Trophoblast cell (in vitro differentiated cells and primary cell): ENCODE data around the gene PTGDR2.

Experiments
- DNase-seq, 2 donors: peaks; one replicate each; pipeline ENCODE4 v3.0.0-alpha.2; 2016
- H2AFZ ChIP-seq: 2 replicates; pipeline ENCODE4 v1.6.1; 2013; ENCODE audit warnings: low read length, moderate library complexity, mild to moderate bottlenecking; ENCODE audit not compliant: insufficient read depth, poor library complexity
- H2AK5ac ChIP-seq: 2 replicates; pipeline ENCODE4 v1.6.1; 2013; ENCODE audit warnings: mild to moderate bottlenecking, low read length
- H2BK120ac ChIP-seq: 2 replicates; pipeline ENCODE4 v1.6.1; 2013; ENCODE audit warnings: low read length, mild to moderate bottlenecking, moderate library complexity; ENCODE audit not compliant: insufficient read depth, poor library complexity
- H2BK12ac ChIP-seq: 2 replicates; pipeline ENCODE4 v1.6.1; 2013; ENCODE audit warnings: mild to moderate bottlenecking, low read length, moderate library complexity
- H2BK5ac ChIP-seq: 2 replicates; pipeline ENCODE4 v1.6.1; 2013; ENCODE audit warnings: low read length, low read depth, moderate library complexity, mild to moderate bottlenecking; ENCODE audit not compliant: poor library complexity
- H3K14ac ChIP-seq: 2 replicates; pipeline ENCODE4 v1.6.1; 2013; ENCODE audit warnings: mild to moderate bottlenecking, low read length
- H3K18ac ChIP-seq: 2 replicates; pipeline ENCODE4 v1.6.1; 2013; ENCODE audit warnings: mild to moderate bottlenecking, low read length
- H3K23ac ChIP-seq: 2 replicates; pipeline ENCODE4 v1.6.1; 2013; ENCODE audit warnings: low read length
- H3K27ac ChIP-seq: 2 replicates; pipeline ENCODE4 v1.5.1; 2013; ENCODE audit warnings: low read depth, mild to moderate bottlenecking, inconsistent platforms, low read length, moderate library complexity
- H3K27me3 ChIP-seq: 2 replicates; pipeline ENCODE4 v1.6.1; 2013; ENCODE audit warnings: inconsistent platforms, mild to moderate bottlenecking, low read length, moderate library complexity; ENCODE audit not compliant: insufficient read depth
- H3K36me3 ChIP-seq, 2 experiments: 1 replicate in 1 of 2; 2 replicates in 1 of 2; pipeline ENCODE4 v1.6.1; 2013; ENCODE audit warnings: low read length in 2 of 2, mild to moderate bottlenecking in 2 of 2, moderate library complexity in 1 of 2; ENCODE audit not compliant: insufficient read depth in 2 of 2, control insufficient read depth in 1 of 2
- H3K4ac ChIP-seq: 2 replicates; pipeline ENCODE4 v1.6.1; 2013; ENCODE audit warnings: low read depth, mild to moderate bottlenecking, low read length, moderate library complexity
- H3K4me1 ChIP-seq, 2 experiments: 1 replicate in 1 of 2; 2 replicates in 1 of 2; pipeline ENCODE4 v1.6.1; 2013; ENCODE audit warnings: low read length in 2 of 2, mild to moderate bottlenecking in 2 of 2, moderate library complexity in 1 of 2; ENCODE audit not compliant: insufficient read depth in 2 of 2, control insufficient read depth in 1 of 2
- H3K4me2 ChIP-seq: 2 replicates; pipeline ENCODE4 v1.6.1; 2013; ENCODE audit warnings: inconsistent platforms, mild to moderate bottlenecking, low read length, moderate library complexity
- H3K4me3 ChIP-seq: 2 replicates; pipeline ENCODE4 v1.5.1; 2013; ENCODE audit warnings: mild to moderate bottlenecking, low read depth, low read length, inconsistent platforms
- H3K79me1 ChIP-seq: one replicate; pipeline ENCODE4 v1.6.1; 2013; ENCODE audit warnings: low read length
- H3K79me2 ChIP-seq: 2 replicates; pipeline ENCODE4 v1.6.1; 2013; ENCODE audit warnings: low read length, mild to moderate bottlenecking; ENCODE audit not compliant: control insufficient read depth, insufficient read depth, poor library complexity
- H3K9ac ChIP-seq: 2 replicates; pipeline ENCODE4 v1.6.1; 2013; ENCODE audit warnings: mild to moderate bottlenecking, low read length
- H3K9me3 ChIP-seq: 2 replicates; pipeline ENCODE4 v1.6.1; 2013; ENCODE audit warnings: low read depth, mild to moderate bottlenecking, control low read depth, inconsistent platforms, low read length; ENCODE audit not compliant: insufficient read depth
- H4K12ac ChIP-seq: 2 replicates; pipeline ENCODE4 v1.6.1; 2013; ENCODE audit warnings: low read depth, mild to moderate bottlenecking, low read length, moderate library complexity
- H4K8ac ChIP-seq: 2 replicates; pipeline ENCODE4 v1.6.1; 2013; ENCODE audit warnings: low read depth, mild to moderate bottlenecking, low read length, moderate library complexity
- H4K91ac ChIP-seq: one replicate; pipeline ENCODE4 v1.6.1; 2013; ENCODE audit warnings: low read depth, mild to moderate bottlenecking, low read length, moderate library complexity
- WGBS: extraction: QIAGEN DNeasy Blood & Tissue Kit; methylation state at CpG from one replicate; pipeline ENCODE4 v1.1.7; 2013; ENCODE audit warnings: missing lambda C conversion rate; ENCODE audit not compliant: insufficient read length, insufficient coverage; ENCODE audit errors: extremely low coverage; 5-methylcytosine and 5-hydroxymethylcytosine counted together

PTGDR2 gene

DNA sequence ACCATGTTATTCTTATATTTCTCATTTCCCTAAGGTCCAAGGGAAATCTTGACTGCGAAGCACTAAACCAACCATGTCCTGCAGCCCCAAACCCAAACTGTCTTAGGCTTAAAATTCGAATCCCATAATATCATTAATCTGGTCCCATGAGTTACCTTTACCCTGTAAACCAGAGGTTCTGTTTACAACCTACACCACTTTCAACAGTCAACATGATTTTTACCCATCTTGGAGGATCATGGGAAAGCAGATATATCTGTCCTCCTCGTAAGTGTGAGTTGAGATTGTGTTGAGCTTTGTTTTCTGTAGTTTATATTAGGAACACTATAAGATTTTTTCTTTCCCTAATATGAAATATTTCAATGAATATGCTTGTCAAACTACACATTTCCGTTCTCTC is 44.2 kb upstream of the PTGDR2 start:
- H3K14ac ChIP-seq, result no peak overlapping the region

DNA sequence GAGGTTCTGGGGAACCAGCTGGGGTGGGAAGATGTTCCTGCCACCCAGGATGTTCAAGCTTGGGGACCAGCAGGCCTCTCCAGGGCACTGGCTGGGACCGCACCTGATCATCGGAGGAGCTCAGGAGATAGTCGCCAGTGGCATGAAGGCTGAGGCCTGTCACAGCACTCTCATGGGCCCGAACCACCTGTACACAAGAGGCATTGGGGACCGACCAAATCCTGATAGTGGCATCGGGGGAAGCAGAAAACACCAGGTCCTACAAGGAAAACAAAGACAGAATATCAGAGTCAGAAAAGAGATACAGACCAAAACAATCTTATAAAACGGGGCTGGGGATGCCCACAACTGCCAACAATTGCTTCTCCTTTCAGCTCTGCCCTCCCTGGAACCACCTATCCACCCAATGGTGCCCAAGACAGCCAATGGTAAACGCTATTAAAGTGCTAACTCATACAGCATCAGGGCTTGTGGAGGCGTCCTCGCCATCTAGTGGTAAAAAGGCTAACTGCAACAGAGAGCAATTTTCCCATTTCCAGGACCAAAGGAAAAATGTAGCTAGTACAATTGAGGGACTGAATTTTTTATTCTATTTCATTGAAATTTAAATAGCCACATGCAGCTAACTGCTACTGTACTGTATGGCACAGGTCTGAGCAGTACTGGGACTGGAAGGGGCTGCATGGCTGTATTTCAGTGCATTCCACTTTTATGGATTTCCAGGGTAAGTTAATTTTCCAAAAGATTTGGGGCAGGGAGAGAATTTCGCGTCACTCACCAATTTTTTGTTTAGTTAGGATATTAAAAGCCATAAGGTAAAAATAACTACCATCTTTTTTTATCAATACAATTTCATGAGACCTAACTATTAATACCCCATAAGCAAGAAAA is 43.5 kb upstream of the PTGDR2 start:
- Histone ChIP-seq H3K4me2 (no peak overlapping the region), H3K4me3 (no peak overlapping the region), H3K27me3 (no peaks in the 10 kb centered on the region), H3K18ac (no peak overlapping the region), H3K27ac (no peak overlapping the region), H4K8ac (no peak overlapping the region), H3K79me2 (no peaks in the 10 kb centered on the region), H2BK5ac (no peak overlapping the region), H3K14ac (no peak overlapping the region), H4K12ac (no peak overlapping the region), H2BK12ac (no peak overlapping the region), H2AK5ac (no peak overlapping the region), H3K4me1 (no peaks in the 10 kb centered on the region), H2AFZ (no peak overlapping the region), H3K79me1 (no peaks in the 10 kb centered on the region), H3K23ac (no peak overlapping the region), H3K9ac (no peak overlapping the region), H2BK120ac (no peak overlapping the region), H4K91ac (no peak overlapping the region), H3K4ac (no peak overlapping the region), H3K9me3 (no peaks in the 10 kb centered on the region), H3K36me3 (peaks cover 49 to 69% of the 10 kb centered on the region in 2 experiments)
- WGBS, result no CpG with 5 or more reads among the region's 12 CpGs
- DNase-seq, result peak; percentile 49 to 79

More for the DNA sequence above, 44.2 kb upstream of the PTGDR2 start:
- no peaks in the 10 kb centered on the region for H3K79me1 ChIP-seq
- H4K12ac ChIP-seq, result no peak overlapping the region
- peaks cover under 1% of the 10 kb centered on the region in 2 experiments for H3K4me1 ChIP-seq
- no peak for DNase-seq
- H2BK5ac ChIP-seq, result no peak overlapping the region
- no peak overlapping the region for H2AFZ ChIP-seq
- no peak overlapping the region for H3K4me3 ChIP-seq
- no peak overlapping the region for H2BK120ac ChIP-seq
- no peak overlapping the region for H3K4ac ChIP-seq
- no CpG with 5 or more reads among the region's 4 CpGs for WGBS
- H3K4me2 ChIP-seq, result no peak overlapping the region
- peaks cover 49 to 66% of the 10 kb centered on the region in 2 experiments for H3K36me3 ChIP-seq
- H4K91ac ChIP-seq, result no peak overlapping the region
- no peak overlapping the region for H3K18ac ChIP-seq
- no peak overlapping the region for H2AK5ac ChIP-seq
- no peak overlapping the region for H3K9ac ChIP-seq
- H3K27ac ChIP-seq, result no peak overlapping the region
- H3K27me3 ChIP-seq, result no peaks in the 10 kb centered on the region
- H3K79me2 ChIP-seq, result no peaks in the 10 kb centered on the region
- no peak overlapping the region for H4K8ac ChIP-seq
- no peak overlapping the region for H3K23ac ChIP-seq
- no peak overlapping the region for H2BK12ac ChIP-seq
- H3K9me3 ChIP-seq, result no peaks in the 10 kb centered on the region

DNA sequence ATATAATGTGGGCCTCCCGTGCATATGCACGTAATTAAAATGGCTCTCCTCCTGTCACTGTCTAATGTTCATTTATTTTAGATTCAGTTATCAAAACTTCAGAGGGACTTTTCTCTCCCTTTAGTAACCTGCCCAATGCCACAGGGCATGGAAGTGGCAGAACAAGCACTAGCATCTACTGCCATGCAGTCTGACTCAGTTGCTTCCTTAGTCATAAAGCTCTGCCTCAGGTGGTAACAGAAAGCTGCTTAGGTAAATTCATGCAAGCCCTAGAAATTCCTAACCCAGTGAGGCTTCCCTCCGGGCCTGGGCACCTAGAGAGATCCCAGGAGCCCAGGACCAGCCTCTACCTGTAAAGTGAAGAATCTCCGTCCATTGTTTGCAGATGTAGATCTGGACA is 41.7 kb upstream of the PTGDR2 start:
- Histone ChIP-seq H2BK12ac (no peak overlapping the region), H3K36me3 (peaks cover 40 to 65% of the 10 kb centered on the region in 2 experiments), H4K12ac (no peak overlapping the region), H3K18ac (no peak overlapping the region), H3K27ac (no peak overlapping the region), H4K91ac (no peak overlapping the region), H2AK5ac (no peak overlapping the region), H2AFZ (no peak overlapping the region), H2BK120ac (no peak overlapping the region), H3K9ac (no peak overlapping the region), H3K4me1 (no peaks in the 10 kb centered on the region), H4K8ac (no peak overlapping the region), H3K9me3 (no peaks in the 10 kb centered on the region), H3K27me3 (no peaks in the 10 kb centered on the region), H3K14ac (no peak overlapping the region), H3K4me3 (no peak overlapping the region), H3K4me2 (no peak overlapping the region), H2BK5ac (no peak overlapping the region), H3K79me1 (no peaks in the 10 kb centered on the region), H3K4ac (no peak overlapping the region), H3K23ac (no peak overlapping the region), H3K79me2 (no peaks in the 10 kb centered on the region)
- no CpG with 5 or more reads among the region's 4 CpGs for WGBS
- no peak for DNase-seq

DNA sequence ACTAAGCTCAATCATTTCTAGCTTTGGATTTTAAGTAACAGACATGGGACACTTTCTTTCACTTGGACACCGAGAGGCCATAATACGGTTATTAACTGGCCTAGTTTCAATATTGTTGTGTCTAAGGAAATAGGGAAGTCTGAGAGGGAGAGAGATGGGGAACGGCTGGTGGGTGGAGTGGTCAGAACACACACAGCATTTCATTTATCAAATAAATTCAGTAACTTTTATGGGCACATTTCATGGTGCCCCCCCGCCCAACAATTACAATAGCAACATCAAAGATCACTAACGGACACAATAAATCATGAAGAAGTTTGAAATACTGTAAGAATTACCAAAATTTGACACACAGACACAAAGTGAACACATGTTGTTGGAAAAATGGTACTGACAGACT is 39.9 kb upstream of the PTGDR2 start:
- Histone ChIP-seq H3K27me3 (no peaks in the 10 kb centered on the region), H2BK5ac (no peak overlapping the region), H4K8ac (no peak overlapping the region), H4K91ac (no peak overlapping the region), H2AK5ac (no peak overlapping the region), H3K36me3 (peaks cover 32 to 51% of the 10 kb centered on the region in 2 experiments), H2BK12ac (no peak overlapping the region), H3K23ac (no peak overlapping the region), H3K9ac (no peak overlapping the region), H3K9me3 (no peaks in the 10 kb centered on the region), H2BK120ac (no peak overlapping the region), H4K12ac (no peak overlapping the region), H3K4me2 (no peak overlapping the region), H3K79me1 (no peaks in the 10 kb centered on the region), H3K14ac (no peak overlapping the region), H3K4me1 (peaks cover 0 to 1% of the 10 kb centered on the region in 2 experiments), H3K79me2 (no peaks in the 10 kb centered on the region), H3K18ac (no peak overlapping the region), H2AFZ (no peak overlapping the region), H3K4ac (no peak overlapping the region), H3K27ac (no peak overlapping the region), H3K4me3 (no peak overlapping the region)
- DNase-seq, result no peak
- WGBS, result no CpG with 5 or more reads among the region's 5 CpGs
